Ovary (tissue), 3 donors: ENCODE measurements around the gene LYZ.

Source experiments
- CTCF ChIP-seq, 3 donors: fragments of 450-650 bp in 2 of 3; fragments of 200-600 bp in 1 of 3; IDR thresholded peaks; one replicate each; pipeline versions ENCODE4 v1.5.1 to v1.8.0; 2016 to 2022; ENCODE audit warnings: antibody characterized with exemption in 3 of 3, mild to moderate bottlenecking in 1 of 3
- EP300 ChIP-seq: sonication (generic); formaldehyde crosslinking; IDR thresholded peaks from one replicate; pipeline ENCODE4 v1.6.1; 2017; ENCODE audit warnings: antibody characterized with exemption
- donor health status: DM: no; HTN: no; CAD: no.

- TF ChIP-seq CTCF (IDR thresholded peaks at IDR 0.05) (no peak), EP300 (no peak)
Measured at GRCh38 chr12:69334158-69334557, 14.0 kb upstream of the LYZ start.
